Right atrium auricular region (tissue), 2 donors: Measurements from ENCODE around the gene C6orf52. TPM values are rescaled to one million over a fixed set of nuclear protein-coding genes. Genes with fewer than 3 reads are reported as not detected.
"Not testable (repeated sequence)": the region's sequence is repeated elsewhere in the genome, so short reads cannot be mapped to it uniquely, and the experiment has no call there.

Source experiments
- DNase-seq: peaks from one replicate; pipeline ENCODE4 v3.0.0-alpha.2; 2019; ENCODE audit warnings: low spot score
- H3K27ac ChIP-seq, 2 donors: fragments of 200-600 bp; sonication (generic); 1 replicate in 1 of 2; 2 replicates in 1 of 2; pipeline ENCODE4 v1.5.1; 2016 to 2019
- H3K27me3 ChIP-seq, 2 donors: fragments of 200-600 bp; sonication (generic); one replicate each; pipeline versions ENCODE4 v1.5.1 to v1.6.0; 2017 to 2019
- H3K36me3 ChIP-seq: fragments of 200-600 bp; sonication (generic); one replicate; pipeline ENCODE4 v1.5.1; 2016
- H3K4me1 ChIP-seq, 2 donors: fragments of 200-600 bp; sonication (generic); one replicate each; pipeline versions ENCODE4 v1.5.1 to v1.6.0; 2017 to 2019
- H3K4me3 ChIP-seq, 2 donors: fragments of 200-600 bp; sonication (generic); 1 replicate in 1 of 2; 2 replicates in 1 of 2; pipeline ENCODE4 v1.5.1; 2017 to 2019; ENCODE audit warnings: mild to moderate bottlenecking in 1 of 2, moderate library complexity in 1 of 2
- H3K9me3 ChIP-seq, 2 donors: fragments of 200-600 bp; sonication (generic); one replicate each; pipeline ENCODE4 v1.5.1; 2019
- total RNA-seq, 2 donors: library from RNA; depleted of rRNA; stranded (reverse); fragments of >200 nt; gene quantifications; one replicate each; pipeline ENCODE4 v1.1.0, GENCODE V29; 2016
- TF ChIP-seq, protein P1 (sequence below), 2 donors: fragments of 200-600 bp; sonication (generic); IDR thresholded peaks; one replicate each; pipeline ENCODE4 v1.5.1; 2019; ENCODE audit warnings: antibody characterized with exemption in 2 of 2

Gene C6orf52
- total RNA-seq, 2 donors from 2014 or later, result not detected

DNA sequence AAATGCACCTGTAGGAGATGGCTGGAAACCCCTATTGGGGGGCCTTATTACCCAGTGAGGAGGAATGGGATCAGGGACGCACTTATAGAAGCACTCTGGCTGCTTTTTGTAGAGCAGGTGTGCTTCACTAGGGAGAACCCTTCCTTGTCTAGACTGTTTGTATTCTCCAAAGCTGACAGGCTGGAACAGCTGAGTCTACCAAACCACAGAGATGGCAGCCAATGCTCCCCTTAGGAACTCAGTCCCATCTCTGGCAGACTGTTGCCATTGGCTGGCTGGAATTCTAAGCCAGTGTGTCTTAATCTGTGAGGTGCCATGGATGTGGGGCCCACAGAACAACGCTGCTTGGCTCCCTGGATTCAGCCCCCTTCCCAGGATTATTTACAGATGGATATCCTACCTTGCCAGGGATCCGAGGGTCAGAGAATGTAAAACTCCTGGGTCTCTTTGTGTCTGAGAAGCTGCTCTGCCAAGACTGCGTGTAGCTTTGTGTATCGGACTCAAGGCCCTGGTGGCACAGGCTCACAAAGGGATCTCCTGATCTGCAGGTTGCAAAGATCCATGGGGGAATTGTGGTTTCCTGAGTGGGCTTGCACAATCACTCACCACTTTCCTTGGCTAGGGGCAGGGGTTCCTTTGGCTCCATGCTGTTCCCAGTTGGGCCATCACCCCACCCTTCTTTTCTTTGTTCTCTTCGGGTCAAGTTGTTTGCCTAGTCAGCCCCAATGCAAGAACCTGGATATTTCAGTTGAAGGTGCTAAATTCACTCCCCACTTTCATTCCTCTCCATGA, 26.1 kb downstream of the C6orf52 start:
- TF ChIP-seq, protein P1, sequence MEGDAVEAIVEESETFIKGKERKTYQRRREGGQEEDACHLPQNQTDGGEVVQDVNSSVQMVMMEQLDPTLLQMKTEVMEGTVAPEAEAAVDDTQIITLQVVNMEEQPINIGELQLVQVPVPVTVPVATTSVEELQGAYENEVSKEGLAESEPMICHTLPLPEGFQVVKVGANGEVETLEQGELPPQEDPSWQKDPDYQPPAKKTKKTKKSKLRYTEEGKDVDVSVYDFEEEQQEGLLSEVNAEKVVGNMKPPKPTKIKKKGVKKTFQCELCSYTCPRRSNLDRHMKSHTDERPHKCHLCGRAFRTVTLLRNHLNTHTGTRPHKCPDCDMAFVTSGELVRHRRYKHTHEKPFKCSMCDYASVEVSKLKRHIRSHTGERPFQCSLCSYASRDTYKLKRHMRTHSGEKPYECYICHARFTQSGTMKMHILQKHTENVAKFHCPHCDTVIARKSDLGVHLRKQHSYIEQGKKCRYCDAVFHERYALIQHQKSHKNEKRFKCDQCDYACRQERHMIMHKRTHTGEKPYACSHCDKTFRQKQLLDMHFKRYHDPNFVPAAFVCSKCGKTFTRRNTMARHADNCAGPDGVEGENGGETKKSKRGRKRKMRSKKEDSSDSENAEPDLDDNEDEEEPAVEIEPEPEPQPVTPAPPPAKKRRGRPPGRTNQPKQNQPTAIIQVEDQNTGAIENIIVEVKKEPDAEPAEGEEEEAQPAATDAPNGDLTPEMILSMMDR (IDR thresholded peaks at IDR 0.05), result no peak
- no peaks in the 10 kb centered on the region for H3K9me3 ChIP-seq
- H3K36me3 ChIP-seq, result no peaks in the 10 kb centered on the region
- no peaks in the 10 kb centered on the region for H3K4me1 ChIP-seq
- no peaks in the 10 kb centered on the region for H3K27me3 ChIP-seq
- H3K4me3 ChIP-seq, result no peak overlapping the region
- H3K27ac ChIP-seq, result no peak overlapping the region
- no peak for DNase-seq

DNA sequence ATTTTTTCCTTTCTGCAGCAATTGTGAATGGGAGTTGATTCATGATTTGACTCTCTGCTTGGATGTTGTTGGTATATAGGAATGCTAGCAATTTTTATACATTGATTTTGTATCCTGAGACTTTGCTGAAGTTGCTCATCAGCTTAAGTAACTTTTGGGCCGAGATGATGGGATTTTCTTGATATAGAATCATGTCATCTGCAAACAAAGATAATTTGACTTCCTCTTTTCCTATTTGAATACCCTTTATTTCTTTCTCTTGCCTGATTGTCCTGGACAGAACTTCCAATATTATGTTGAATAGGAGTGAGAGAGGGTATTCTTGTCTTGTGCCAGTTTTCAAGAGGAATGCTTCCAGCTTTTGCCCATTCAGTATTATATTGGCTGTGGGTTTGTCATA, 28.8 kb downstream of the C6orf52 start:
- DNase-seq, H3K4me1 ChIP-seq, H3K36me3 ChIP-seq, H3K4me3 ChIP-seq, H3K27ac ChIP-seq, H3K27me3 ChIP-seq, H3K9me3 ChIP-seq: not testable (repeated sequence)

DNA sequence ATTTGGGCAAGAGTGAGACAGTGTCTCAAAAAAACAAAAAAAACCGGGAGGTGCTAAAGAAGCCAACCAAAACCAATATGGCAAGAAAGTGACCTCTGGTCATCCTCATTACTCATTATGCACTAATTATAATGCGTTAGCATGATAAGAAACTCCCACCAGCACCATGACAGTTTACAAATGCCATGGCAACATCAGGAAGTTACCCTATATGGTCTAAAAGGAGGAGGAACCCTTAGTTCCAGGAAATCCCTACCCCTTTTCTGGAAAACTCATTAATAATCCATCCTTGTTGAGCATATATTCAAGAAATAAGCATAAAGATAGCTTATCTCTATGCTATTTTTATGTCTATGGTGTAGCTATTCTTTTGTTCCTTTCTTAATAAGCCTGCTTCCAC, 31.7 kb downstream of the C6orf52 start:
- no peaks in the 10 kb centered on the region for H3K27me3 ChIP-seq
- no peak overlapping the region for H3K4me3 ChIP-seq
- H3K27ac ChIP-seq, result no peak overlapping the region
- H3K4me1 ChIP-seq, result no peaks in the 10 kb centered on the region
- H3K36me3 ChIP-seq, result no peaks in the 10 kb centered on the region
- TF ChIP-seq, protein P1 (IDR thresholded peaks at IDR 0.05), result no peak
- DNase-seq, result no peak
- no peaks in the 10 kb centered on the region for H3K9me3 ChIP-seq

DNA sequence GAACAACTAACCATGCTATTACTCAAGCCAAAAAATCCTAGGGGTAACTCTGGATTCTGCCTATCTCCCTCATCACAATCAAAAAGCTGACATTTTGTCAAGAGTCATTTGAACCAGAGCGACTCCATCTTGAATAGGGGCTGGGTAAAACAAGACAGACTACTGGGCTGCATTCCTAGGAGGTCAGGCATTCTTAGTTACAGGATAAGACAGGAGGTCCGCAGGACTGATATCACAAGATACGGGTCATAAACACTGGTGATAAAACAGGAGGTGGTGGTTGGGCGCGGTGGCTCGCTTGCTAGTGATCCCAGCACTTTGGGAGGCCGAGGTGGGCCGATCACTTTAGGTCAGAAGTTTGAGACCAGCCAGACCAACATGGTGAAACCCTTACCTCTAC, 32.2 kb downstream of the C6orf52 start:
- H3K4me1 ChIP-seq, result no peaks in the 10 kb centered on the region
- H3K9me3 ChIP-seq, result no peaks in the 10 kb centered on the region
- no peaks in the 10 kb centered on the region for H3K27me3 ChIP-seq
- no peak overlapping the region for H3K4me3 ChIP-seq
- H3K36me3 ChIP-seq, result no peaks in the 10 kb centered on the region
- no peak for DNase-seq
- no peak overlapping the region for H3K27ac ChIP-seq
- TF ChIP-seq, protein P1 (IDR thresholded peaks at IDR 0.05), result no peak

DNA sequence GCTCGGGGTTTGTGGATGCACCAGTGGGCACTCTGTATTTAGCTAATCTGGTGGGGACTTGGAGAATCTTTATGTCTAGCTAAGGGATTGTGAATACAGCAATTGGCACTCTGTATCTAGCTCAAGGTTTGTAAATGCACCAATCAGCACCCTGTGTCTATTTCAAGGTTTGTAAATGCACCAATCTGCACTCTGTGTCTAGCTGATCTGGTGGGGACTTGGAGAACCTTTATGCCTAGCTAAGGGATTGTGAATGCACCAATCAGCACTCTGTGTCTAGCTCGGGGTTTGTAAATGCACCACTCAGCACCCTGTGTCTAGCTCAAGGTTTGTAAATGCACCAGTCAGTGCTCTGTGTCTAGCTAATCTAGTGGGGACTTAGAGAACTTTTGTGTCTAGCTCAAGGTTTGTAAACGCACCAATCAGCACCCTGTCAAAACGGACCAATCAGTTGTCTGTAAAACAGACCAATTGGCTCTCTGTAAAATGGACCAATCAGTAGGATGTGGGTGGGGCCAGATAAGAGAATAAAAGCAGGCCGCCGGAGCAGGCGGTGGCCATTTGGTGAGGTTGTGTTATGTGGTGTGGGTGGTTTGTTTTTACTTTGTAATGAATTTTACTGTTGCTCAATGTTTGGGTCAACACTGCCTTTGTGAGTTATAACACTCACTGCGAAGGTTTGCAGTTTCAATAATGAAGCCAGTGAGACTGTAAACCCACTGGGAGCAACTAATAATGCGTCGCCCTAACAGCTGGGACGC, 33.8 kb downstream of the C6orf52 start:
- not testable (repeated sequence) for H3K9me3 ChIP-seq, H3K4me3 ChIP-seq, H3K27ac ChIP-seq, H3K27me3 ChIP-seq, DNase-seq, H3K4me1 ChIP-seq, H3K36me3 ChIP-seq

DNA sequence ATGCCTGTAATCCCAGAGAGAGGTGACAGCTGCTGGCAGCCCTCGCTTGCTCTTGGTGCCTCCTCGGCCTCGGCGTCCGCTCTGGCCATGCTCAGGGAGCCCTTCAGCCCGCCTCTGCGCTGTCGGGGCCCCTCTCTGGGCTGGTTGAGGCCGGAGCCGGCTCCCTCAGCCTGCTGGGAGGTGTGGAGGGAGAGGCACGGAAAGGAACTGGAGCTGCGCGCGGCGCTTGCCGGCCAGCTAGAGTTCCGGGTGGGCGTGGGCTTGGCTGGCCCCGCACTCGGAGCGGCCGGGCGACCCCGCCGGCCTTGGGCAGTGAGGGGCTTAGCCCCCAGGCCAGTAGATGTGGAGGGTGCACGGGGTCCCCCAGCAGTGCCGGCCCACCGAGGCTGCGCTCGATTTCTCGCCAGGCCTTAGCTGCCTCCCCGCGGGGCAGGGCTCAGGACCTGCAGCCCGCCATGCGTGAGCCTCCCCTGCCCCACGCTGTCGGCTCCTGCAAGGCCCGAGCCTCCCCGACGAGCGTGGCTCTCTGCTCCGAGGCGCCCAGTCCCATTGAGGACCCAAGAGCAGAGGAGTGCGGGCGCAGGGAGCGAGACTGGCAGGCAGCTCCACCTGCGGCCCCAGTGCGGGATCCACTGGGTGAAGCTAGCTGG, 34.6 kb downstream of the C6orf52 start:
- TF ChIP-seq, protein P1 (IDR thresholded peaks at IDR 0.05), result no peak

More for the DNA sequence above, 34.6 kb downstream of the C6orf52 start:
- DNase-seq, result no peak
- Histone ChIP-seq H3K36me3 (no peaks in the 10 kb centered on the region), H3K4me3 (peak overlapping the region in 1 of 2 donors; percentile 35), H3K4me1 (no peaks in the 10 kb centered on the region), H3K27ac (no peak overlapping the region), H3K9me3 (no peaks in the 10 kb centered on the region), H3K27me3 (no peaks in the 10 kb centered on the region)
